HepG2 (cell line): ENCODE measurements around the gene NOL11.

ENCODE experiments used
- CTCF ChIP-seq: sonication (generic); formaldehyde crosslinking; IDR thresholded peaks from 2 replicates; pipeline ENCODE4 v1.5.0; 2020; ENCODE audit warnings: mild to moderate bottlenecking, missing genetic modification reagents, moderate library complexity
- EZH2 ChIP-seq: conservative IDR thresholded peaks from 2 replicates; pipeline ENCODE4 v1.6.1; 2012; ENCODE audit warnings: mild to moderate bottlenecking, low read depth, low read length, moderate library complexity
- GMEB1 ChIP-seq: sonication (generic); formaldehyde crosslinking; IDR thresholded peaks from 2 replicates; pipeline ENCODE4 v1.5.1; 2020; ENCODE audit warnings: missing genetic modification reagents, mild to moderate bottlenecking, borderline replicate concordance
- SMC3 ChIP-seq: IDR thresholded peaks from 2 replicates; pipeline ENCODE4 v1.6.1; 2011; ENCODE audit warnings: low read length, improper control_type of control experiment
- TERF1 ChIP-seq: sonication (generic); formaldehyde crosslinking; IDR thresholded peaks from 2 replicates; pipeline ENCODE4 v1.8.0; 2022; ENCODE audit warnings: mild to moderate bottlenecking, missing genetic modification reagents, moderate library complexity
- ZNF282 ChIP-seq: fragments of 450-650 bp; IDR thresholded peaks from 2 replicates; pipeline ENCODE4 v1.6.1; 2018; ENCODE audit not compliant: partially characterized antibody
- ZNF292 ChIP-seq: sonication (generic); formaldehyde crosslinking; IDR thresholded peaks from 2 replicates; pipeline ENCODE4 v1.8.1; 2022; ENCODE audit warnings: mild to moderate bottlenecking, low read depth, missing genetic modification reagents, borderline replicate concordance

GRCh38 chr17:67746704-67747571 lies 29.2 kb downstream of the NOL11 start:
- TF ChIP-seq ZNF282 (no peak), TERF1 (no peak), EZH2 (no peak), GMEB1 (CRISPR knock-in tag) (no peak), SMC3 (no peak), ZNF292 (no peak), CTCF (CRISPR knock-in tag) (no peak)
